Stimulated activated CD8-positive, alpha-beta memory T cell treated with anti-CD3 and anti-CD28 coated beads, Interleukin-12 subunit alpha, Interleukin-12 subunit beta, amount 100 ng/mL, for 4 hours (primary cell): ENCODE measurements around the gene ABT1.

Experiments
- DNase-seq: peaks from one replicate; pipeline ENCODE4 v3.0.0-alpha.2; 2020; ENCODE audit warnings: low read depth

ABT1 gene

GRCh38 chr6:26575494-26575939 is 21.2 kb upstream of the ABT1 start:
- no peak for DNase-seq

GRCh38 chr6:26576407-26576843 is 20.3 kb upstream of the ABT1 start:
- DNase-seq: no peak

- no peak for DNase-seq
Observed at GRCh38 chr6:26576929-26577719, 19.6 kb upstream of the ABT1 start.

- no peak for DNase-seq
Observed at GRCh38 chr6:26577720-26578072, 19.1 kb upstream of the ABT1 start.

GRCh38 chr6:26578279-26578678 is 18.5 kb upstream of the ABT1 start:
- no peak for DNase-seq

- no peak for DNase-seq
Observed at GRCh38 chr6:26578741-26579140, 18.0 kb upstream of the ABT1 start.

GRCh38 chr6:26581164-26581915 is 15.4 kb upstream of the ABT1 start:
- no peak for DNase-seq

- DNase-seq: no peak
Observed at GRCh38 chr6:26588965-26589364, 7.8 kb upstream of the ABT1 start.

GRCh38 chr6:26592649-26593048 is 4.1 kb upstream of the ABT1 start:
- no peak for DNase-seq

- no peak for DNase-seq
Observed at GRCh38 chr6:26593278-26594130, 3.2 kb upstream of the ABT1 start.

GRCh38 chr6:26594131-26594498 is 2.6 kb upstream of the ABT1 start:
- no peak for DNase-seq

- DNase-seq: no peak
Observed at GRCh38 chr6:26594730-26595632, 1.8 kb upstream of the ABT1 start.

- DNase-seq: peak; percentile 73
Observed at GRCh38 chr6:26595669-26596269, 984 bp upstream of the ABT1 start.

- no peak for DNase-seq
Observed at GRCh38 chr6:26597389-26597766, 625 bp downstream of the ABT1 start.

- DNase-seq: no peak
Observed at GRCh38 chr6:26597821-26598220, 1.1 kb downstream of the ABT1 start.

- no peak for DNase-seq
Observed at GRCh38 chr6:26598267-26598666, 1.5 kb downstream of the ABT1 start.

GRCh38 chr6:26599134-26599533 is 2.4 kb downstream of the ABT1 start:
- no peak for DNase-seq

- no peak for DNase-seq
Observed at GRCh38 chr6:26599591-26599990, 2.8 kb downstream of the ABT1 start.

- DNase-seq: no peak
Observed at GRCh38 chr6:26600759-26601158, 4.0 kb downstream of the ABT1 start.

- no peak for DNase-seq
Observed at GRCh38 chr6:26602262-26602661, 5.5 kb downstream of the ABT1 start.

- DNase-seq: no peak
Observed at GRCh38 chr6:26604026-26604425, 7.3 kb downstream of the ABT1 start.
